GM19328 (cell line): ENCODE results near the gene HSDL2.

Experiments used
- ATAC-seq: cut with Tn5 transposase; IDR thresholded peaks from one replicate; pipeline ENCODE4 v1.9.1; 2021; ENCODE audit warnings: mild to moderate bottlenecking, moderate library complexity; ENCODE audit not compliant: unreplicated experiment

Gene HSDL2

GRCh38 chr9:112443636-112444035 lies 63.7 kb downstream of the HSDL2 start:
- ATAC-seq, result no peak

GRCh38 chr9:112445196-112445595 lies 65.3 kb downstream of the HSDL2 start:
- no peak for ATAC-seq

GRCh38 chr9:112446080-112446479 lies 66.2 kb downstream of the HSDL2 start:
- no peak for ATAC-seq

- no peak for ATAC-seq
Measured at GRCh38 chr9:112446526-112446925, 66.6 kb downstream of the HSDL2 start.

GRCh38 chr9:112447283-112447761 lies 67.4 kb downstream of the HSDL2 start:
- no peak for ATAC-seq

GRCh38 chr9:112462855-112463254 lies 82.9 kb downstream of the HSDL2 start:
- ATAC-seq, result no peak

GRCh38 chr9:112465352-112465751 lies 85.4 kb downstream of the HSDL2 start:
- ATAC-seq, result no peak

GRCh38 chr9:112472996-112473395 lies 93.1 kb downstream of the HSDL2 start:
- no peak for ATAC-seq

- ATAC-seq, result no peak
Measured at GRCh38 chr9:112473986-112474385, 94.1 kb downstream of the HSDL2 start.

GRCh38 chr9:112475318-112475717 lies 95.4 kb downstream of the HSDL2 start:
- no peak for ATAC-seq

GRCh38 chr9:112477330-112477729 lies 97.4 kb downstream of the HSDL2 start:
- no peak for ATAC-seq

GRCh38 chr9:112479221-112479620 lies 99.3 kb downstream of the HSDL2 start:
- no peak for ATAC-seq

GRCh38 chr9:112484607-112485006 lies 104.7 kb downstream of the HSDL2 start:
- no peak for ATAC-seq

- no peak for ATAC-seq
Measured at GRCh38 chr9:112485574-112485973, 105.7 kb downstream of the HSDL2 start.

- ATAC-seq, result peak; percentile 95
Measured at GRCh38 chr9:112486221-112487007, 106.5 kb downstream of the HSDL2 start, which contains the start of gene KIAA1958. KIAA1958 (plus strand) TSS chr9:112486827; CDS start chr9:112574081, 87,254 bp downstream.

GRCh38 chr9:112487008-112487798 lies 107.3 kb downstream of the HSDL2 start:
- peak; percentile 49 for ATAC-seq

GRCh38 chr9:112487799-112488340 lies 108.0 kb downstream of the HSDL2 start:
- no peak for ATAC-seq

- ATAC-seq, result no peak
Measured at GRCh38 chr9:112489039-112489546, 109.2 kb downstream of the HSDL2 start.

- no peak for ATAC-seq
Measured at GRCh38 chr9:112489876-112490666, 110.2 kb downstream of the HSDL2 start.

- no peak for ATAC-seq
Measured at GRCh38 chr9:112493393-112494137, 113.7 kb downstream of the HSDL2 start.
